Loucy (cell line): ENCODE data around the gene LMNTD2.

Experiments
- H2AFZ ChIP-seq: fragments of 200-600 bp; sonication (generic); 2 replicates; pipeline ENCODE4 v1.6.0; 2016; ENCODE audit warnings: antibody characterized with exemption, mild to moderate bottlenecking, low read length, moderate library complexity
- H3F3A ChIP-seq: fragments of 200-600 bp; 2 replicates; pipeline ENCODE4 v1.6.0; 2016; ENCODE audit warnings: antibody characterized with exemption, low read depth, mild to moderate bottlenecking
- H3K27me3 ChIP-seq: fragments of 200-600 bp; sonication (generic); 2 replicates; pipeline ENCODE4 v1.6.1; 2014; ENCODE audit warnings: low read length, mild to moderate bottlenecking; ENCODE audit not compliant: insufficient read depth, poor library complexity, severe bottlenecking
- H3K36me3 ChIP-seq: fragments of 200-600 bp; sonication (generic); 2 replicates; pipeline ENCODE4 v1.6.1; 2016; ENCODE audit warnings: low read length; ENCODE audit not compliant: insufficient read depth
- H3K4me1 ChIP-seq: fragments of 200-600 bp; sonication (generic); 2 replicates; pipeline ENCODE4 v1.5.1; 2014; ENCODE audit warnings: low read length, mild to moderate bottlenecking; ENCODE audit not compliant: insufficient read depth, poor library complexity, severe bottlenecking
- H3K4me2 ChIP-seq: fragments of 200-600 bp; sonication (generic); 2 replicates; pipeline ENCODE4 v1.6.0; 2014; ENCODE audit warnings: antibody characterized with exemption, low read length, low read depth, mild to moderate bottlenecking; ENCODE audit not compliant: poor library complexity, severe bottlenecking
- H3K4me3 ChIP-seq: fragments of 200-600 bp; sonication (generic); 2 replicates; pipeline ENCODE4 v1.5.1; 2014; ENCODE audit warnings: low read length, mild to moderate bottlenecking, mixed read lengths; ENCODE audit not compliant: poor library complexity, severe bottlenecking
- H3K79me2 ChIP-seq: fragments of 200-600 bp; sonication (generic); 2 replicates; pipeline ENCODE4 v1.6.1; 2014; ENCODE audit warnings: low read length; ENCODE audit not compliant: insufficient read depth
- H3K9ac ChIP-seq: fragments of 200-600 bp; sonication (generic); 2 replicates; pipeline ENCODE4 v1.6.0; 2014; ENCODE audit warnings: mild to moderate bottlenecking, low read depth, low read length, moderate library complexity; ENCODE audit not compliant: poor library complexity, severe bottlenecking
- H3K9me2 ChIP-seq: fragments of 200-600 bp; sonication (generic); replicated peaks from 2 replicates; pipeline ENCODE4 v1.6.1; 2016; ENCODE audit warnings: low read depth, low read length, mixed read lengths
- H3K9me3 ChIP-seq: fragments of 200-600 bp; sonication (generic); 2 replicates; pipeline ENCODE4 v1.6.1; 2014; ENCODE audit warnings: mild to moderate bottlenecking, antibody characterized with exemption, low read length, low read depth; ENCODE audit not compliant: insufficient read depth
- H4K20me1 ChIP-seq: fragments of 200-600 bp; sonication (generic); 2 replicates; pipeline ENCODE4 v1.6.0; 2014; ENCODE audit warnings: antibody characterized with exemption, low read length, mild to moderate bottlenecking; ENCODE audit not compliant: insufficient read depth, poor library complexity, severe bottlenecking
- CTCF ChIP-seq: fragments of 200-600 bp; sonication (generic); conservative IDR thresholded peaks from 2 replicates; pipeline ENCODE4 v1.5.1; 2014; ENCODE audit warnings: mild to moderate bottlenecking, antibody characterized with exemption, low read length
- EZH2phosphoT487 ChIP-seq: fragments of 200-600 bp; IDR thresholded peaks from 2 replicates; pipeline ENCODE4 v1.6.1; 2018; ENCODE audit warnings: antibody characterized with exemption, mild to moderate bottlenecking, moderate library complexity, borderline replicate concordance

The LMNTD2 gene

GRCh38 chr11:593347-593746, 32.8 kb upstream of the LMNTD2 start:
- Histone ChIP-seq H3F3A (no peaks in the 10 kb centered on the region), H3K4me1 (no peaks in the 10 kb centered on the region), H3K9me2 (no peaks in the 10 kb centered on the region), H4K20me1 (peaks cover 13% of the 10 kb centered on the region), H3K4me2 (no peak overlapping the region), H3K79me2 (peaks cover 16% of the 10 kb centered on the region; the same call in 1 of the 2 replicates), H3K9ac (no peak overlapping the region), H3K9me3 (no peaks in the 10 kb centered on the region), H3K36me3 (peaks cover 93% of the 10 kb centered on the region; the same call in 1 of the 2 replicates), H2AFZ (no peak overlapping the region), H3K27me3 (no peaks in the 10 kb centered on the region), H3K4me3 (no peak overlapping the region)
- no peak for TF ChIP-seq CTCF
- TF ChIP-seq EZH2phosphoT487 = no peak

DNA sequence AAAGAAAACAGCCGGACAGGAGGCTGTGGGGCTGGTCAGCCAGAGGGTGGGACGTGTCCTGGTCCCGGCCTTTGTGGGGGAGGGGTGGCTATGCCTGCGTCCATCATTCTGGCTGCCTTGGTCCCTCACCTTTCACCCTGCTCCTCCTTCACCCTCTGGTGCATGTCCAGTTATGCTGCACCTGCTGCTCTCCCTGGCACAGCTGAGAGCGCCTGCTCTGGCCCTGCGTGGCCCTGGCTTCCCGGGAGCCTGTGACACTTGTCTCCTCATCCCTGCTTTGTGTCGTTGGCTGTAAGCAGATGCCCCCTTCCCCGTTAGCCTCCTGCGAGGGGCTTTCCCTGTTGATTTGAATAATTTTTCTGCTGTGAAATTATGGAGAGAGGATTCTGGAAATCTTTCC, 32.4 kb upstream of the LMNTD2 start:
- Histone ChIP-seq H3K79me2 (peaks cover 16% of the 10 kb centered on the region; the same call in 1 of the 2 replicates), H3K4me1 (no peaks in the 10 kb centered on the region), H3K36me3 (peaks cover 93% of the 10 kb centered on the region; the same call in 1 of the 2 replicates), H4K20me1 (peaks cover 13% of the 10 kb centered on the region), H3K9me3 (no peaks in the 10 kb centered on the region), H3F3A (no peaks in the 10 kb centered on the region), H3K9me2 (no peaks in the 10 kb centered on the region), H3K4me2 (no peak overlapping the region), H3K9ac (no peak overlapping the region), H3K27me3 (no peaks in the 10 kb centered on the region), H3K4me3 (no peak overlapping the region), H2AFZ (no peak overlapping the region)
- no peak for TF ChIP-seq CTCF
- TF ChIP-seq EZH2phosphoT487 = no peak

DNA sequence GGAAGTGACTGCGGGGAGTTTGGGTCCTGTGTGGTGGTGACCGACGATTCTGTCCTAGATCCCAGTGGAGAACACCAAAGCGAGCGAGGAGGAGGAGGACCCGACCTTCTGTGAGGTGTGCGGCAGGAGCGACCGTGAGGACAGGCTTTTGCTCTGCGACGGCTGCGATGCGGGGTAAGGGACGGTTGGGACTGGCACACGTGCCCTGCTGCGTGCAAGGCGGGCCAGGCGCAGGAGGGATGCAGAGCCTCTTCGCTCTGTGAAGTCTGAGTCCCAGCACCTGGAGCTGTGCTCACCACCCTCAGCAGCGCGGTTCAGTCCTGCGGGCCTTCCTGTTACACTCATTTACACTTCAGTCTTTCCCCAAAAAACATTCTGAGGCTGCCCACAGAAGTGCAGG, 32.0 kb upstream of the LMNTD2 start:
- Histone ChIP-seq H3K9me2 (no peaks in the 10 kb centered on the region), H2AFZ (no peak overlapping the region), H4K20me1 (peaks cover 13% of the 10 kb centered on the region), H3F3A (no peaks in the 10 kb centered on the region), H3K4me3 (no peak overlapping the region), H3K9me3 (no peaks in the 10 kb centered on the region), H3K4me1 (no peaks in the 10 kb centered on the region), H3K36me3 (peaks cover 93% of the 10 kb centered on the region; the same call in 1 of the 2 replicates), H3K27me3 (no peaks in the 10 kb centered on the region), H3K9ac (no peak overlapping the region), H3K79me2 (peaks cover 19% of the 10 kb centered on the region; the same call in 1 of the 2 replicates), H3K4me2 (no peak overlapping the region)
- TF ChIP-seq EZH2phosphoT487 = no peak
- TF ChIP-seq CTCF = no peak
